Lung (tissue), 12 donors: ENCODE data around the gene RUSC1. TPM values are rescaled to one million over a fixed set of nuclear protein-coding genes. Genes with fewer than 3 reads are reported as not detected.

ENCODE experiments used
- ATAC-seq: fragments of 200-7000 bp; cut with Tn5 transposase; one replicate; pipeline ENCODE4 v1.9.1; 2020; ENCODE audit warnings: moderate number of reproducible peaks; ENCODE audit not compliant: insufficient read depth, low FRiP score
- DNase-seq, 3 donors: peaks; one replicate each; pipeline ENCODE4 v3.0.0-alpha.2; 2013 to 2017
- H3K27ac ChIP-seq, 2 donors: one replicate each; pipeline ENCODE4 v1.5.1; 2013; ENCODE audit warnings: mild to moderate bottlenecking in 2 of 2, moderate library complexity in 2 of 2, control low read depth in 1 of 2, inconsistent platforms in 1 of 2, low read depth in 1 of 2, low read length in 1 of 2
- H3K27me3 ChIP-seq, 3 donors: one replicate each; pipeline ENCODE4 v1.5.1; 2013; ENCODE audit warnings: low read length in 2 of 3; ENCODE audit not compliant: control insufficient read depth in 3 of 3, insufficient read depth in 3 of 3
- H3K36me3 ChIP-seq, 4 donors: one replicate each; pipeline ENCODE4 v1.5.1; 2013; ENCODE audit warnings: low read length in 4 of 4, mild to moderate bottlenecking in 1 of 4, moderate library complexity in 1 of 4; ENCODE audit not compliant: control insufficient read depth in 4 of 4, insufficient read depth in 4 of 4
- H3K4me1 ChIP-seq, 5 donors: one replicate each; pipeline ENCODE4 v1.5.1; 2013; ENCODE audit warnings: low read length in 5 of 5, mild to moderate bottlenecking in 2 of 5, moderate library complexity in 1 of 5; ENCODE audit not compliant: control insufficient read depth in 5 of 5, insufficient read depth in 5 of 5
- H3K4me3 ChIP-seq: one replicate; pipeline ENCODE4 v1.5.1; 2013; ENCODE audit warnings: mild to moderate bottlenecking, control low read depth, moderate library complexity
- H3K9ac ChIP-seq, 2 donors: one replicate each; pipeline ENCODE4 v1.5.1; 2013; ENCODE audit warnings: low read length in 2 of 2, control low read depth in 1 of 2; ENCODE audit not compliant: insufficient read depth in 1 of 2
- H3K9me3 ChIP-seq, 4 donors: one replicate each; pipeline ENCODE4 v1.5.1; 2013; ENCODE audit warnings: low read length in 3 of 4, mild to moderate bottlenecking in 1 of 4, moderate library complexity in 1 of 4; ENCODE audit not compliant: control insufficient read depth in 4 of 4, insufficient read depth in 3 of 4
- WGBS, 2 donors: extraction: QIAGEN DNeasy Blood & Tissue Kit; methylation state at CpG; one replicate each; pipeline ENCODE4 v1.1.7; 2013; 5-methylcytosine and 5-hydroxymethylcytosine counted together
- polyA plus RNA-seq, 2 donors: library from polyadenylated mRNA; stranded (reverse); fragments of 200-250 nt; gene quantifications; one replicate each; pipeline ENCODE4 v1.2.1, GENCODE V29; 2013
- total RNA-seq, 2 donors: library from RNA; depleted of rRNA in 1 of 2; stranded (reverse); fragments of >200 nt in 1 of 2; gene quantifications; one replicate each; pipeline ENCODE4 v1.2.1, GENCODE V29; 2014 to 2021
- TF ChIP-seq, protein P1 (sequence below): IDR thresholded peaks from 2 replicates; pipeline ENCODE4 v1.5.1; 2012; ENCODE audit warnings: mild to moderate bottlenecking; ENCODE audit errors: control extremely low read depth, extremely low read depth
- donor health status: control.
- donor health status: control.
- donor health status: Bipolar disorder and iron deficiency.
- donor health status: healthy.
- donor health status: DM: yes; HTN: yes; CAD: no.

Gene RUSC1
- total and polyA plus RNA-seq, 4 donors = 18.2 to 37.7 (median 22.8) TPM

DNA sequence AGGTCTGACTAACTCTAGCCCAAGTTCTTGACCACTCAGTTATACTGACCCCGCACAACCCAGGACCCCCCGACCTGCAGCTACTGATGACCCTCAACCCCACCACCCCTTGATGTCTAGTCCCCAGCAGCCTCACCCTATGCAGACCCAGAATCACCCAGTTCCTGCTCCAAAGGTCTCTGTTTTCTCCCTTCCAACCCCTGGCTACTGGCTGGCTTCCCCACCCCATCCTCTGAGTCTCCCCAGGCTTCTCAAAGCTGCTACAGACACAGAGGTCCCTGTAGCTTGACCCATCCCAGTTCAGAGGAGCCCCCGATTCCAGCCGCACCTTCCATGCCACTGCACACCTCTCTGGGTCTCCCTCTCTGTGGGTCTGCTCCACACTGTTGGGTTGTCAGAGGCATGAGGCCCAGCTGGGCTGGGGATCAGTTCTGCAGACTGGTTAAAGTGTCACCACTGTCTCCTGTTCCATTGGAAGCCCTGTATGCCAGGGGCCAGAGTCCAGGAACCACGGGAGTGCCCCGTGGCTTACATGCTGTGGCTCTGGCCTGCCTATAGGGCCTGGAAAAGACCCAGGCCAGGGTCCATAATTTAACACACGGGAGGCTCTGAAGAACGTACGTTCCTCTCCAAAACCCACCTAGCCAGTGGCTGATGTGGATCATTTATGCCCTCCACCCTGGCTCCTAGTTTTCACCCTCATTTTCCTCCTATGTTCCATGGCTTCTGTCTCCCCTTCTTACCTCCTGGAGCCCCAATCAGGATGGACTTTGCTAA is 20.0 kb upstream of the RUSC1 start:
- H3K4me3 ChIP-seq = no peak overlapping the region

DNA sequence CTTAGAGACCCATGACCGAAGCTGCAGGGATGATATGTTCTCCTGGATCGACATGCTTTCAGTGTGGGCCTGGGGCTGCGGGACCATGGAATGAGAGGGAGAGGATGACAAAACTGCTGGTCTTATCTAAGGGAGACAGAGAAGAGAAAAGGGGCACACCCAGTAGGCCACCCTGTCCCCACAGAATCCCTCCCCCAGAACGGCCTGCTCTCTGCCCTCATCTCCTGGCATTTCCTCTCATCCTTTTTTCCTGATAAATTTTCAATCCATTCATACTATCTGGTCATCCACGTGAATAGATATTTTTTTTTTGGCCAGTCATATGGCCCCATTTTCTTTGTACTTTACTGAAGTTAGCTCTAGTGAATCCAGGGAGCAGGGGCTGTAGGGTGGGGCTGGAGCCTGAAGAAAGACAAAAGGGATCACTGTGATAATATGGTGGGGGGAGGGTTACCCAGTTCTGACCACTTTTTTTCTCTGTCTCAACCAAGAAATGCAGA is 19.3 kb upstream of the RUSC1 start, which contains the start of gene PKLR:
Gene PKLR, minus strand, starts transcription at position 97 of the 500 bp plus-strand sequence. Its CDS starts 43 bp downstream, at position 54.
- no peak within 1 kb of the TSS for H3K9ac ChIP-seq
- TF ChIP-seq, protein P1, sequence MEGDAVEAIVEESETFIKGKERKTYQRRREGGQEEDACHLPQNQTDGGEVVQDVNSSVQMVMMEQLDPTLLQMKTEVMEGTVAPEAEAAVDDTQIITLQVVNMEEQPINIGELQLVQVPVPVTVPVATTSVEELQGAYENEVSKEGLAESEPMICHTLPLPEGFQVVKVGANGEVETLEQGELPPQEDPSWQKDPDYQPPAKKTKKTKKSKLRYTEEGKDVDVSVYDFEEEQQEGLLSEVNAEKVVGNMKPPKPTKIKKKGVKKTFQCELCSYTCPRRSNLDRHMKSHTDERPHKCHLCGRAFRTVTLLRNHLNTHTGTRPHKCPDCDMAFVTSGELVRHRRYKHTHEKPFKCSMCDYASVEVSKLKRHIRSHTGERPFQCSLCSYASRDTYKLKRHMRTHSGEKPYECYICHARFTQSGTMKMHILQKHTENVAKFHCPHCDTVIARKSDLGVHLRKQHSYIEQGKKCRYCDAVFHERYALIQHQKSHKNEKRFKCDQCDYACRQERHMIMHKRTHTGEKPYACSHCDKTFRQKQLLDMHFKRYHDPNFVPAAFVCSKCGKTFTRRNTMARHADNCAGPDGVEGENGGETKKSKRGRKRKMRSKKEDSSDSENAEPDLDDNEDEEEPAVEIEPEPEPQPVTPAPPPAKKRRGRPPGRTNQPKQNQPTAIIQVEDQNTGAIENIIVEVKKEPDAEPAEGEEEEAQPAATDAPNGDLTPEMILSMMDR = no peak

More for the DNA sequence above, 20.0 kb upstream of the RUSC1 start:
- H3K9me3 ChIP-seq = no peaks in the 10 kb centered on the region
- ATAC-seq (no peak), DNase-seq (no peak)
- H3K27me3 ChIP-seq = peaks cover 0 to 21% (median 18%) of the 10 kb centered on the region in 3 donors
- TF ChIP-seq, protein P1 = no peak
- WGBS, 2 donors = 86 to 90% methylated on average over 9 of the region's 9 CpGs
- H3K4me1 ChIP-seq = peaks cover 0 to under 1% (median 0%) of the 10 kb centered on the region in 5 donors
- H3K9ac ChIP-seq = no peak overlapping the region
- H3K36me3 ChIP-seq = no peaks in the 10 kb centered on the region
- H3K27ac ChIP-seq = no peak overlapping the region

DNA sequence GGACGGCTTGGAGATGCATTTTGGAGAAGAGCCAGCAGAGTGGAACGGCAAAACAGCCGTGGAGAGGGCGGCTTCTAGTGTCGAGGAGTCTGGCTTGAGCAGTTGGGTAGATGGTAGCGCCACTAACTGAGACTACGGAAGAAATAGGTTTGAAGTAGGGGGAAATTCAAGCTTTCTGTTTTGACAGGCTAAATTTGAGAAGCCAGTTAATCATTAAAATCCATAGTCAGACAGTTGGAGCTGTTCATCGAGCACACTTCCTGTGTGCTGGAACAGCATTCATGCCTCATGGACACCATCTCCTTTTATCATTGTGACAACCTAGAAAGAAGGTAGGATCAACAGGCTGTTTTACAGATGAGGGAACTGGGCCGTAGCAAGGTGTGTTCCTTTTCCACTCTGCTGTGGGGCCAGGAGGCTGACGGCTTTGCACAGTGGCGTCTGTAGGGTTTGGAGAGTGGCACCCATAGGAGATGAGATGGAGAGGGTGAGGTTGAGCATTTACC is 16.1 kb upstream of the RUSC1 start:
- Histone ChIP-seq H3K36me3 (no peaks in the 10 kb centered on the region), H3K27me3 (no peaks in the 10 kb centered on the region), H3K4me1 (peaks cover 0 to 7% (median 0%) of the 10 kb centered on the region in 5 donors), H3K4me3 (no peak overlapping the region), H3K9ac (no peak overlapping the region), H3K27ac (no peak overlapping the region), H3K9me3 (no peaks in the 10 kb centered on the region)
- no peak for ATAC-seq
- DNase-seq = no peak
- WGBS, 2 donors = 69 to 84% methylated on average over 11 of the region's 11 CpGs
- TF ChIP-seq, protein P1 = no peak

More for the DNA sequence above, 19.3 kb upstream of the RUSC1 start, which contains the start of gene PKLR:
- Histone ChIP-seq H3K36me3 (no peaks in the 10 kb centered on the region), H3K9me3 (no peaks in the 10 kb centered on the region), H3K4me1 (peaks cover 0 to 2% (median 0%) of the 10 kb centered on the region in 5 donors), H3K27ac (no peak within 1 kb of the TSS), H3K4me3 (no peak within 1 kb of the TSS), H3K27me3 (peaks cover 0 to 15% (median 13%) of the 10 kb centered on the region in 3 donors)
- no peak for ATAC-seq
- WGBS, 2 donors = 90 to 93% methylated on average over 5 of the region's 5 CpGs
- no peak for DNase-seq
